HL-60/S4 treated with retinoic acid at 250 ng/mL for 4 days and 3 days (cell line): ENCODE measurements around the gene IGBP1.
"Not testable (repeated sequence)": the region's sequence is repeated elsewhere in the genome, so short reads cannot be mapped to it uniquely, and the experiment has no call there.

Experiments used
- in situ Hi-C: fragments of 300-500 bp; cut with MboI; formaldehyde crosslinking; loops from 2 replicates; pipeline ENCODE4 v1.7.0; 2022; ENCODE audit warnings: low sequenced_read_pairs

Gene IGBP1

DNA sequence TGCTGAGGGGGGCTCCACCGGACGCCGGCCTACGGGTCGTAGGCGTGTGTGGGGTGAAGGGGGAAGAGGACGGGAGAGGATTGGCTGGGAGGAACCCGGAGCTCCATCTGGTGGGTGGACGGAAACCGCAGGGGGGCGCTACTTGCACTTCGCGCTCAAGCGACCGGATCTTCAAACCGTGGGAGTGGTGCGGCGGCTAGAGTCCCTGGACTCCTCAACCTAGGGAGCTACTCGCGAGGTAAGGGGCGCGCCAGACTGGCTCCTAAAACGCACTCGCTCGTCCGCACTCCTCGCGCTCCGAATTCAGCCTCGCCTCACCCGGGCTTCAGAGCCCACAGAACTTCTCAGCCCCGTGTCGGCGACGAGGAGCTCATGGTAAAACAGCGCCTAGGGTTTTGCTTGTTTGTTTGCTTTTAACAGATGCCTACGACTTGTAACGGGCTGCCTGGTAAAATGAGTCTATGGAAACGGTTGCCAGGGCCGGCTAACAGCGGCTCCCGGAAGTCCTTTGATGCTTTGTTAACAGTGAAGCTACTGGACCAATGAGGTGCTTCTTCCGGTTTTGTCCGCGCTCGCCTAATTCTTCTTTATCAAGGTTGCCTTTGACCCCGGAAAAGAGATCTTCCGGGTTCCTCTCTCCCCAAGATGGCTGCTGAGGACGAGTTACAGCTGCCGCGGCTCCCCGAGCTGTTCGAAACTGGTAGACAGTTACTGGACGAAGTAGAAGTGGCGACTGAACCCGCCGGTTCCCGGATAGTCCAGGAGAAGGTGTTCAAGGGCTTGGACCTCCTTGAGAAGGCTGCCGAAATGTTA is at the start of gene IGBP1:
Gene IGBP1, plus strand, starts transcription at position 145 of the 813 bp plus-strand sequence. Its CDS starts 501 bp downstream, at position 646.
- in situ Hi-C loops = no loop called here

DNA sequence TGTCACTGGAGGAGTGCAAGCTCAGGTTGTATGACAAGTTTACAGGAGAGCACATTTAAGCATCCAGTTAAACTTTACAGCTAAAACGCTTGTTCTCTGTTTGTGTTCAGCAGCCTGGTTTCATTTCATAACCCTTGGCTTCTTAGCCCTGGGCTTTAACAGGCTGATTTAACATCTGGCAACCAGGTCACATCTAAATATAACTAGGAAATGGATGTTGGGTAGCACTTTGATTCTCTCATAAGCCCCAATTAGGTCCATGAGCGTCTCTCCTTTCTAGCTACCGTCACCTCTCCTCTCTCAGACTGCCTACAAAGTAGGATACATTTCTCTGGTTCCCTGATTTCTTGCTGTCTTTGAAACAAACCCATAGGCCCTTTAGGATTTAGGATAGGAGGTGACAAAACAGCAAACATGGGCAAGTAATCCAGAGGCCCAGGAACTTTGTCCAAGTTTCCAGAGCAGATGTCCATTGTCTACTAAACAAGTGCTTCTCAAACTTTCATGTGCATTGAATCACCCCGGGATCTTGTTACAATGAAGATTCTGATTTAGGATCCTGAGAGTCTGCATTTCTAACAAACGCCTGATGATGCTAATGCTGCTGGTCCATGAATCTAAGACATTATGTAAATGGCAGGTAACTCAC is 48.5 kb upstream of the IGBP1 start:
- in situ Hi-C loops = no loop called here

DNA sequence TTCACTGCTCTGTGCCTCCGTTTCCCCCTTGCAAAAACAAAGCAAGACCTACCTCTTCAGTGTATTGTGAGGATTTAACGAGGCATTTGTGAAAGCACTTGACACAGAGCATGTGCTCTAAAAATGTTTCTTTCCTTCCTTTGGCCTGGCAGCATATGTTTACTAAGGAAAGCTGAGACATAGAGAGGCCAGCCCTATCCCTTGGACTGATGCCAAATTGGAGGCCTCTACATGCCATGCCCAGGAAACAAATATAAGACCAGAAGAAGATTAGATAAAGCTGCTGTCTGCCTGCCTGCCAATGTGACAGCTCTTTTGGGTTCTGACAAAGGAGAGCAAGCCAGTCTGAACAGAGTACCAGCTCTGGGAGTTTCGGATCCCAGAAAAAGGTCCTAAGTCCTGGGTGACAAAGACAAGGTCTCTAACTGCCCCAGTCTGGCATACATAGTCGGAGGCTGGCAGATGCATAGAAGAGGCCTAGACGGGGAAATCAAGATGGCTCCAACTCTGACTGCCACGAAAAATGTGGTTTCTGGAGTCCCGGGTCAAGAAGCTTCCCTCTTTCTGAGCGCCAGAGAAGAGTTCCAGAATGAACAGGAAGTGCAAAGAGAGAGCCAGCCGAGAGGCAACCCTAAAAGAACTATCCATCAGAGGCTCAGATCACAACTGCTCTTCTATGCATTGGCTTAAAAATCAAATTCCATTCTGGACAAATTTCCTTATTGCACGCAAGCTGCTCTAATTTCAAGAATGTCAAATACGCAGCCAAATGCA is 45.2 kb upstream of the IGBP1 start:
- in situ Hi-C loops = no loop called here

DNA sequence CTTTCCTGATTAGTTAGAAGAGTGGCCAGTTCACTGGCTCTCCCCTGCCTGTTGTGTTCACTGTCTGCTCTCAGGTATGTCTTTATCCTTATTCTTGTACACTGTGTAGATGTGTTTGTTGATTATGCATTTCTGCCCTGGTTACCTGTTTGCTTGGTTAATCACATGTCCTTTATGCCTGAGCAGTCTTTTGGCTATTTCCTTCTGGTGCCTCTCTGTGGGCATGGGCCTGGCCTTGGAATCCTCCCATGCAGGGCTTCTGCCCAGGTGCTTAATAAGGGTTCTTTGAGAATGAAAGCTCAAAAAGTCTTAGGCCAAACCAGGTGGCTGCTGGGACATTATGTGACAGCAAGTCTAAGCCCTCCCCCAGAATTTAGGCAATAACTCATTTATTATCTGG is 44.5 kb upstream of the IGBP1 start:
- in situ Hi-C loops = no loop called here

DNA sequence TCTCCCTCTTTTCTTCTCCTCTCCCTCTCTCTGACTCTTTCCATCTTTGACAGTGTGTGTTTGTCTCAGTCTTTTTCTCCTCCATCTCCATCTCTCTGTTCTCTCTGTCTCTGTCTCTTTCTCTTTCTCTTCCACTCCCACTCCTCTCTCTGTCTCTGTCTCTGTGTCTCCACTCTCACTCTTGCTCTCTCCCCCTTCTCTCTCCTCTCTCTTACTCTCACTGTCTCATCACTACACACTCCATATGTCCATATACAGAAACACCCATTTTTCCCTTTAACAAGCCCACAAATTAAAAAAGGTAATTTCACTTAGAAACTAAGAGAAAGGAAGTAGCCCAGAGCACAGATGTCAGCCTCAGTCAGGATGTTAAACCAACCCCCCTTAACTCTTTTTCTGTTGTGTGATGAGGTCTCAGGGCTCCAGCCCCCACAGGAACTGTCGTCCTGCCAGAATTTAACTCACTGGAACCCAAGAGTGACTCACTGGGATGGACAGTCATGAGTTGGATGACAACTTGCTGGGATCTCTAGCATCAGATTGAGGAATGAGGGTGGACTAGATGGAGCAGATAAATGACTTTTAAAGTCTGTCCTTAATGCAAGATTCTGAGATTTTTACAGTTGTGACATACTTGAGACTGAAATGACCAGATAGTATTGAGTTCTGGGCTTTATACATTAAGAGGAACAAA is 43.5 kb upstream of the IGBP1 start:
- in situ Hi-C loops = no loop called here

DNA sequence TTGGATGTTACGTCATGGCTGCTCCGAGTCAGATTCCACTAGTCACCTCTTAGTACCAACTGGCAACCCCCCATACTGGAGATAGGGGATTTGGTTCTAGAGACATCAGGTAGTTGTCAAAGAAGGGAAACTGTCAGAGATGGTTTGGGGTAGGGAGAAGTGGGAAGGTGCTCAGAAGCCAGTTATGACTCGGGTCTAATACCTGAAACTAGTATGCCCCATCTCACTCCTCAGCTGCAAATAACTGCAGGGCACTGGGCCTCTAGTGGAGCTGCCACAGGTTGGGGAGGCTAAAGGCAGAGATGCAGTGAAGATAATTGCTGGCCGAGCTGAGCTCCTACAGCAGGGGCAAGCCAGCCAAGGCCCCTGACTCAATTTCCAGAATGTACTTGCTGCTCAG is 41.0 kb upstream of the IGBP1 start:
- in situ Hi-C loops = no loop called here

DNA sequence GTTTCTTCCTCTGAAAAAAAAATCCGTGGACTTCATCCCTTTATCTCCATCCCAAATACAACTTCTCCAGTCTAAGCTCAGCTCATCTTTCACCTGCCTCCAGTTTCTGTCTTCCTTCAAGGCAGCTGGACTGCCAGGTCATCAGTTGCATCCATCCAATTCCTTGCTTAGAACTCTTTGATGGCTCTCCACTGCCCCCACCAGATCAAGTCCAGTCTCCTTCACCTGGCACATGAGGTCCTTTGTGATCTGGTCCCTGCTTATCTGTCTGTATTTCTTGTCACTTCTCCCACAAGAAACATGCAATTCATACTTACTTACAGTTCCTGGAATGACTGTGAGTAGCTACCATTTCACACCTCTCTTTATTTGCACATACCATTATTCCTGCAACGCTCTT is 37.2 kb upstream of the IGBP1 start:
- in situ Hi-C loops = no loop called here

DNA sequence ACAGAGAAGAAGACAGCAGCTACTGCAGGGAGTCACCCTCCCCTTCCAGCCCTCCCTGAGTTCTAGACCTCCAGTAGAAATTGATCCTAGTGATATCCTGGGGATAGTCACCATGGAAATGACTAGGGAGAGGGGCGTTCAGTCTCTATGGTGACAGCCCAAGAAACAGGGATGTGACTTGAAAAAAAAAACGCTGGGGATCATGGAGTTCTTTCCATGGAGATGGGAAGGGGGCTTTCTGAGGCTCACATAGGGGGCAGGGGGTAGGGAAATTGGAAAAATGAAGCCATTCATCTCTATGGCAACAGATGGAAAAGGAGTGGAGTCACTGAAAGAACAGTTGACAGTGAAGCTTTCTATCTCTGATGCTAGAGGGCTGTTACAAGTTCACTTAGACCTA is 28.0 kb upstream of the IGBP1 start:
- in situ Hi-C loops = no loop called here

DNA sequence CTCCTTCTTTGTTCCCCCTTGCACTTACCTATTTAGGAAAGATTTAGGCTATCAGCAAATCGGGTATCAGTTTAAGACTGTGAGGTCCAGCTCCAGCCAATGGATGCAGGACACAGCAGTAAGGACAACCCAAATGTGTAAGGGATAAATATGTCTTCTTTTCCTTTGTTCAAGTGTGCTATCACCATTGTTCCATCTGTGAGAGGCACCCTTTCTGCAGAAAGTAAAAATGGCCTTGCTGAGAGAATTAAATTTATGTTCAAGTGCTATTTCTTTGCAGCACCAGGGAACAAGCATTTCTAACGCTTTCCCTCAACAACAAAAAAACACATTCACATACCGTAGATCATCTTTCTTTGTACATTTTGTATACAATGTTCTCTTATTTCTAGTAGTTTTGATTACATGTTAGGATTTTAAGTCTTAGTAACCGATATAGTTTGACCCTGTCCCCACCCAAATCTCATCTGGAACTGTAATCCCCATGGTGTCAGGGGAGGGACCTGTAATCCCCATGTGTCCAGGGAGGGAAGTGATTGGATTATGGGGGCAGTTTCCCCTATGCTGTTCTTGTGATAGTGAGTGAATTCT is 21.7 kb upstream of the IGBP1 start:
- in situ Hi-C loops = not testable (repeated sequence)

DNA sequence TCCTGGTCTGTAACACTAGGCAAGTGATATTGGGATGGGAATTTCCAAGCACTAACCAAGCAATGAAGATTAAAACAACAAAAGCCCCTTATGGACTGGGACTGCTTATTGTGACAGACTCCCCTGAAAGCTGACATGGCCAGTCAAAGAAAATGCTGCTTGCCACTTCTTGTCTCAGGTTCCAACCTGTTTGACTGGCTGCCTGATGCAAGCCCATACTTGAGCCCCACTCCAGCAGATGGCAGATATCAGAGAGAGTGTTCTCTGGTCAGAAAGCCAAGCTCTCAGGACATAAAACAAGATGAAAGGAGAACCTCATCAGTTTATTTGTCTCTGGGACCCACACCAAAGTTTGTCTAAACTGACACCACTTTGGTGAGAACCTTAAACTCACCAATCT is 15.5 kb upstream of the IGBP1 start:
- in situ Hi-C loops = no loop called here

DNA sequence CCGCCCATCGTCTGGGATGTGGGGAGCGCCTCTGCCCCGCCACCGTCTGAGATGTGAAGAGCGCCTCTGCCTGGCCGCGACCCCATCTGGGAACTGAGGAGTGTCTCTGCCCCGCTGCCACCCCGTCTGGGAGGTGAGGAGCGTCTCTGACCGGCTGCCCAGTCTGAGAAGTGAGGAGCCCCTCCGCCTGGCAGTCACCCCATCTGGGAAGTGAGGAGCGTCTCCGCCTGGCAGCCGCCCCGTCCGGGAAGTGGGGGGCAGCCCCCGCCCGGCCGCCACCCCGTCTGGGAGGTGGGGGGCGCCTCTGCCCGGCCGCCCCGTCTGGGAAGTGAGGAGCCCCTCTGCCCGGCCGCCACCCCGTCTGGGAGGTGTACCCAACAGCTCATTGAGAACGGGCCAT is 10.2 kb upstream of the IGBP1 start:
- in situ Hi-C loops = not testable (repeated sequence)

DNA sequence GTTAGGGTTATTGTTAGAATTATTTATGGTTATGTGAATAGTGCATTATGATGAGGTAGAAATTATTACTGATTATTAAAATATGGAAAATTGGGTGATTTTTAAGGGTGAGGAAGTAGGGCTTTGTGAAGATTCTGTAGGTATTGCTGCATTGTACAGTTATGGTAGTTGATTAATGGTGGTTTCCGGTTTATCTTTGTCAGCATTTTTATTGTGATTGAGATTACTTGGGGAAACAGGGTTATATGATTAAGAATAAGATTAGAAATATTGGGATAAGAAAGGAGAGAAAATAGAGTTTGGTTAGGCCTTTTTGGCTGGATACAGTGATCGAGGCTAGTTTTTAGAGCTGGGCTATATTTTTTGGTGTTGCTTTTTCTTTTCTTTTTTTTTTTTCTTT is 8.6 kb upstream of the IGBP1 start:
- in situ Hi-C loops = no loop called here

DNA sequence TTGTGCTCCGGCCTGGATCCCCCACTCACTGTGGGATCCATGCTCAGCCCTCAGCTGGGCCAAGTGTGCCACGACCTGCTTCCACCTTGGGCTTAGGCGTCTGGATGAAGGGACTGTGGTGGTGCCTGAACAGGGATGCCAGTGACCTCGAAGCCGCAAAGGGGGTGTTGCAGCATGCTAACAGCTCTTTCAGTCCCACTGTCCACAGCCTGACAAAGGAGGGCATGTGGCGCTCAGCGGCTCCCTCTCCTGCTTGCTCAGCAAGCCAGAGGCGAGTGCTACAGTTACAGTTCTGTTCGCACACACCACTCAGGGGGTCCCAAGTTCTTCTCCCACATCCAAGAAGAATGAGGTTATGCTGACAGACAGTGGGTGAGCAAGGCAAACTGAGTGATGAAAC is 5.2 kb upstream of the IGBP1 start:
- in situ Hi-C loops = no loop called here

DNA sequence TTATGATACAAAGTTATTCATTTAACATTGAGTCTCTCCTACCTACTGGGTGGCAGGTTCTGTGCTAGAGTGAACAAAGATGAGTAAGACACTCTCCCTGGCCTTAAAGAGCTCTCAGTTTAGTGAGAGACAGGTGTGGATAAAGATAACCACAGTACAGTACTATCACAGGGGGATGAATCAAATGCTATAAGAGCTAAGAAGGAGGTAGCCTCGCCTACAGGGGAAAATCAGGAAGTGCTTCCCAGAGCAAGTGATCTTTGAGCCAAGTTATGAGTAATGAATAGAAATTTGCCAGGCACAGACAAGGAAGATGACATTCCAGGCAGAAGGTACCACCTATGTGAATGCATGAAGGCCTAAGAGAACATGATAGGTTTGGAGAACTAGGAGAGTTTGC is 3.4 kb upstream of the IGBP1 start:
- in situ Hi-C loops = no loop called here

DNA sequence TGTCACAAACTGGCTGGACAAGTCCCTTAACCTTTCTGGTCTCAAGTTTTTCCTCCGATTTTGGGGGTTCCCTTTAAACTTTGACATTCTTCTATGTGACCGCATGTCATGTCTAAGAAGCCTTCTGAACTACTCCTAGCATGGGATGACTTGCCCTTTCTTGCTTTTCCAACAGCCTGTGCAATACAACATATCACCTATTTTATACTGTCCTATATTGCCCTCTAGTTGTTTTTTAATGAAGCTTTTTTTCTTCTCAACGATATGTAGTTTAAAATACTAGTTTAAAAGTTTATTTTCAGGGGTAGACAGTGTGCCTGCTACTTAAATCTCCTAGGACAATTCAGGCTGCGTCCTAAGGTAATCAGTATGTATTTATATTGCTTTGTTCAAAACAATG is 1.0 kb upstream of the IGBP1 start:
- in situ Hi-C loops = no loop called here

DNA sequence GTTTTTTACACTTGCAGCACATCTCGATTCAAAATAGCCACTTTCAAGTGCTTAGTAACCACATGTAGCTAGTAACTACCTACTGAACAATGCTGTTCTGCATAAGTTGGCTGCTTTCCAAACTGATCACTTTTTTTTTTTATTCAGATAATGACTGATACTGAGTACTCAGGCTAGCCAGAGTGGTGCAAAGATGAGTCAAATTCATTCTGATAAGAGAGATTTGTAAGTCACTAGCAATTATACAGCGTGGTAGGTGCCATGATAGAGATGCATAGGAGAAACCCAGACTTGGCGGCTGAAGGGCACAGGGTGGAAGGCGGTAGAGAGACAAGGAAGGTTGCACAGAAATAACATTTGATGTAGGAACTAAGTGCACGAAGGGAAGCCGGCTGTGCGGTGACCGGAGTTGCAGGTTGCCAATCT is 357 bp upstream of the IGBP1 start:
- in situ Hi-C loops = no loop called here

DNA sequence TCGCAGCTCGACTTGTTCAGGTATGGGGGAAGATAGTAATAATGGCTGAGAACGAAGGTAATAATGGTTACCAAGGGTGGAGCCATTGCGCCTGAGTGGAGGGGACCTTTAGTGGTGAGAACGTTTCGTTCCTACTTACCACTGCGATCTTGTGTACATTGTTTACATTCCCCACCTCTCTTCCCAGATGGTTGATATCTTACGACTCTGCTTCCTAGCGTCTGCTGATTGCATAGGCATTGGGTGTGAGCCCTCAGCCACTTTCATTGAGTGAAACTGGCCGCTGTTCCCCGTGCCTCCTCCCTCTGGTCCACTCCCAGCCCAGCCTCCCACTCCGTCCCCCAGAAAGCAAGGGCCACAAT is 850 bp downstream of the IGBP1 start:
- in situ Hi-C loops = no loop called here

DNA sequence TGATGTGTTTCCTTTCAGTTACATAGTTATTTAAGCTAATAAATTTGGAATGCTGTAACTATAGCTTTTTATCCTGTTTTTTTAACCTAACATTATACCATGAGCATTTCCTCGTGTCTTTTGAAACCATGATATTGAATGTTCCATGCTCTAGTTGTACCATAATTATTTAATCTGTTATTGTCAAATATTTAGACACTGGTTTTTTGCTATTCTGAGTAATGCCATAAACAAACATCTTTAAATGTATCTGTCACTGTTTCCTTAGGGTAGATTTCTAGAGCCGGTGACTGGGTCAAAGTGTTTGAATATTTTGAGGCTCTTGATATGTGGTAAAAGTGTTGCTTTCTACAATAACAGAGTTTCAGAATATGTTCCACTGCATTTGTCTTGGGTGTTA is 5.4 kb downstream of the IGBP1 start:
- in situ Hi-C loops = no loop called here

DNA sequence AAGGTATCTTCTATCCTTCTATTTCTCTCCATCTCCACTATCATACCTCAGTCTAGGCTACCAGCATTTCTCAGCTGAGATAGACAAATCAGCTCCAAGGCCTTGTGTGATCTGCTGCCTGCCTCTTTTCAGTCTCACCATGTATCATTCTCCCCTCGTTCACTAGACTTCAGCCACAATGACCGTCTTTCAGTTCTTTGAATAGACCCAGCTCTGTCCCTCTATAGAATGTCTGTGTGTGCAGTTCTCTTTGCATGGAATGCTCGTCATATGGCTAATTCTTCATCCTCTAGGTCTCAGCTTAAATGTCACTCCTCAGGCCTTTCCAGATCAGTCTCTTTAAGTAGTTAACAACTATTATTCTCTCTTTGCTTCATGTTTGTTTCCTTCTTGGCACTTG is 6.5 kb downstream of the IGBP1 start:
- in situ Hi-C loops = no loop called here

DNA sequence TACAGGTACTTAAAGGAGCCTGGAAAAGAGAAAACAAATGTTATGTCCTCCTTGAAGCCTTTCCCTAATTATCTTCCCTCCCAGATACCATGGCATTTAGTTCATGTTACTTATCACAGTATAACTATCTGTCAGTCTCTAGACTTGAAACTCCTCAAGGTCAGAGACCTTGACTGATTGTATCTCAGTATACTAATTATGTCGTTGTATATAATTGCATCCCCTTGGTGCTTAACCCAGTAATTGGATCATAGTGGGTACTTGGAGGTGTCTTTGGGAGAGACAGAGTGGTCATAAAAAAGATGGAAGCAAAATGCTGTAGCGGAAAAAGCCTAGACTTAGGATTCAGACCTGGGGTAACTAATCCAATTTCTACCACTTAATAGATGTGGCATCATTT is 8.1 kb downstream of the IGBP1 start:
- in situ Hi-C loops = no loop called here
